T-helper 17 cell (primary cell): ENCODE results near the gene KBTBD7. TPM values are rescaled to one million over a fixed set of nuclear protein-coding genes. Genes with fewer than 3 reads are reported as not detected.

Source experiments
- ATAC-seq: fragments of 150-1000 bp; cut with Tn5 transposase; 2 replicates; pipeline ENCODE4 v1.10.0; 2021; ENCODE audit warnings: mild to moderate bottlenecking, moderate library complexity
- DNase-seq, 3 donors: peaks; one replicate each; pipeline versions ENCODE4 v3.0.0 to v3.0.0-alpha.2; 2020 to 2021
- H3K9me3 ChIP-seq: one replicate; pipeline ENCODE4 v1.7.0; 2013; ENCODE audit warnings: low read length, mild to moderate bottlenecking; ENCODE audit not compliant: control insufficient read depth, poor library complexity, severe bottlenecking
- H3K27ac Mint-ChIP-seq: one replicate; pipeline ENCODE4 v1.8.0; 2022; ENCODE audit warnings: mild to moderate bottlenecking, moderate library complexity, mixed read lengths
- H3K27me3 Mint-ChIP-seq: one replicate; pipeline ENCODE4 v1.8.0; 2022; ENCODE audit warnings: mixed read lengths
- H3K36me3 Mint-ChIP-seq: one replicate; pipeline ENCODE4 v1.8.0; 2022; ENCODE audit warnings: low read depth, mixed read lengths
- H3K4me1 Mint-ChIP-seq: one replicate; pipeline ENCODE4 v1.8.0; 2022; ENCODE audit warnings: mild to moderate bottlenecking, mixed read lengths
- H3K4me3 Mint-ChIP-seq: one replicate; pipeline ENCODE4 v1.8.0; 2022; ENCODE audit warnings: mild to moderate bottlenecking, moderate library complexity, mixed read lengths
- total RNA-seq, 4 donors: library from RNA in 2 of 4; stranded (reverse) in 2 of 4; gene quantifications; one replicate each; pipeline ENCODE4 v1.2.3 and lab custom pipeline; 2022 to 2026

KBTBD7 gene
- total RNA-seq, 2 donors from 2014 or later: 2.7 to 3.0 TPM

DNA sequence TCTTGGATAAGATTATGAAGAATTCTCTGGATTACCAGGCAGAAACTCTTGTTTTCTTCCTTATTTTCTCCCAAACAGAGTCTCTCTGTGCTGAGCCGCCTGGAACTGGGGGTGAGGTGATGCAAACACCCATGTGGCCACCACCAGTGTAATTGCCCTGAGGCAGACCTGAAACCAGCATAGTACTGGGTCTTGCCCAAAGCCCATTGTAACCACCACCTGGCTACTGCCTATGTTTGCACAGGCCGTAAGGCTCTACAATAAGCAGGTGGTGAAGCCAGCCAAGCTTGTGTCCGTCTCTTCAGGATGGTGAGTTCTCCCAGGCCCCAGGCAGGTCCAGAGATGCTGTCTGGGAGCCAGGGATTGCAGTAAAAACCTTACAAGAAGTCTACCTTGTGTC, 18.9 kb upstream of the KBTBD7 start:
- H3K4me1 Mint-ChIP-seq: no peaks in the 10 kb centered on the region
- DNase-seq (no peak), ATAC-seq (no peak)
- no peaks in the 10 kb centered on the region for H3K27me3 Mint-ChIP-seq
- no peak overlapping the region for H3K27ac Mint-ChIP-seq
- H3K9me3 ChIP-seq: no peaks in the 10 kb centered on the region
- H3K36me3 Mint-ChIP-seq: peaks cover 2% of the 10 kb centered on the region
- H3K4me3 Mint-ChIP-seq: no peak overlapping the region

DNA sequence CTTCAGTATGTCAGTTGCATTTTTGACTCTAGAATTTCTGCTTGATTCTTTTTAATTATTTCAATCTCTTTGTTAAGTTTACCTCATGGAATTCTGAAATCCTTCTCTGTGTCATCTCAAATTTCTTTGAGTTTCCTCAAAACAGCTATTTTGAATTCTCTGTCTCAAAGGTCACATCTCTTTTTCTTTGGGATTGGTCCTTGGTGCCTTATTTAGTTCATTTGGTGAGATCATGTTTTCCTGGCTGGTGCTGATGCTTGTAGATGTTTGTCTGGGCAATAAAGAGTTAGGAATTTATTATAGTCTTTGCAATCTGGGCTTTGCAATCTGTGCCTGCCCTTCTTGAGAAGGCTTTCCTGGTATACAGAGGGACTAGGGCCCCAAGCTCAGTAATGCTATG, 18.5 kb upstream of the KBTBD7 start:
- no peaks in the 10 kb centered on the region for H3K27me3 Mint-ChIP-seq
- ATAC-seq (no peak), DNase-seq (no peak)
- no peaks in the 10 kb centered on the region for H3K4me1 Mint-ChIP-seq
- H3K27ac Mint-ChIP-seq: no peak overlapping the region
- peaks cover 2% of the 10 kb centered on the region for H3K36me3 Mint-ChIP-seq
- H3K9me3 ChIP-seq: no peaks in the 10 kb centered on the region
- no peak overlapping the region for H3K4me3 Mint-ChIP-seq

DNA sequence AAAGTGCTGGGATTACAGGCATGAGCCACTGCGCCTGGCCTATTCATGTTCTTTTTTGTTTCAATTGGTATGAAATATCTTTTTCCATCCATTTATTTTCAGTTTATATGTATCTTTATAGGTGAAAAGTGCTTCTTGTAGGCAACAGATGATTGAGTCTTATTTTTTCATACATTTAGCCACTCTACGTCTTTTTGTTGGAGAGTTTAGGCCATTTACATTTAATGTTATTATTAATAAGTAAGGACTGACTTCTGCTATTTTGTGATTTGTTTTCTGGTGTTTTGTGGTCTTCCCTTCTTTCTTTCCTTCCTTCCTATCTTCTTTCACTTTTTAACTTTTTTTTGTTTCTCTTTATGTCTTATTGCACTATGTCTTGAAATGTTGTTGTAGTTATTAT, 16.7 kb upstream of the KBTBD7 start:
- no peaks in the 10 kb centered on the region for H3K27me3 Mint-ChIP-seq
- no peak overlapping the region for H3K27ac Mint-ChIP-seq
- no peaks in the 10 kb centered on the region for H3K9me3 ChIP-seq
- DNase-seq: no peak
- H3K4me3 Mint-ChIP-seq: no peak overlapping the region
- ATAC-seq: no peak
- no peaks in the 10 kb centered on the region for H3K36me3 Mint-ChIP-seq
- H3K4me1 Mint-ChIP-seq: no peaks in the 10 kb centered on the region

DNA sequence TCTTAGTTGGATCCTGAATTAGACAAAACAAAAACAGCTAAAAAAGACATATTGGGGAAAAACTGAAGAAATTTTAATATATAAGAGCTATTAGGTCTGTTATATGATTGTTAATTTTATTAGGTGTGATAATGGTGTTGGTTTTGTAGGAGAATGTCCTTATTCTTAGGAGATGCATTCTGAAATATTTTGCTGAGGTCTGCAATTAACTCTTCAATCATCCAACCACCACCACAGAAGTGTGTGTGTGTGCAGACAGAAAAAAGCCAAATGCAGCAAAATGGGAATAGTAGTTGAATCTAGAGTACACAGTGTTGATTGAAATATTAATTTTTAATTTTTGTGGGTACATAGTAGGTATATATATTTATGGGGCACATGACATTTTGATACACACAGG, 12.1 kb upstream of the KBTBD7 start:
- DNase-seq (no peak), ATAC-seq (no peak)
- Mint-ChIP-seq H3K4me1 (no peaks in the 10 kb centered on the region), H3K4me3 (no peak overlapping the region), H3K27ac (no peak overlapping the region), H3K27me3 (no peaks in the 10 kb centered on the region), H3K36me3 (no peaks in the 10 kb centered on the region)
- no peaks in the 10 kb centered on the region for H3K9me3 ChIP-seq

DNA sequence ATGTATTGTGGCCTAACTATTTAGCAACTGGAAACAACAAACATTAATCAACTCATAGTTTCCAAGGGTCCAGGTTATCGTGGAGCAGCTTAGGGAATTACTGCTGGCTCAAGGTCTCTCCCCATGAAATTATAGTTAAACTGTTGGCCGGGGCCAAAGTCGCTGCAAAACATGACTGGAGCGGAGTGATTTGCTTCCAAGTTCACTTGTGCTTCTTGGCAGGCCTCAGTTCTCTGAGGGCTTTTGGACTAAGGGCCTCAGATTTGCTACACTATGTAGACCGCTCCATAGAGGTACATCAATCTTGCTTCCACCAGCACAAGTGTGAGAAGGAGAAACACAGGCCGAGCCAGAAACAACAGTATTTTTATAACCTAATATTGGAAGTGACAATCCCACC, 9.4 kb upstream of the KBTBD7 start:
- no peaks in the 10 kb centered on the region for H3K36me3 Mint-ChIP-seq
- no peak overlapping the region for H3K27ac Mint-ChIP-seq
- no peak overlapping the region for H3K4me3 Mint-ChIP-seq
- DNase-seq: no peak
- no peaks in the 10 kb centered on the region for H3K9me3 ChIP-seq
- ATAC-seq: no peak
- no peaks in the 10 kb centered on the region for H3K4me1 Mint-ChIP-seq
- H3K27me3 Mint-ChIP-seq: no peaks in the 10 kb centered on the region

DNA sequence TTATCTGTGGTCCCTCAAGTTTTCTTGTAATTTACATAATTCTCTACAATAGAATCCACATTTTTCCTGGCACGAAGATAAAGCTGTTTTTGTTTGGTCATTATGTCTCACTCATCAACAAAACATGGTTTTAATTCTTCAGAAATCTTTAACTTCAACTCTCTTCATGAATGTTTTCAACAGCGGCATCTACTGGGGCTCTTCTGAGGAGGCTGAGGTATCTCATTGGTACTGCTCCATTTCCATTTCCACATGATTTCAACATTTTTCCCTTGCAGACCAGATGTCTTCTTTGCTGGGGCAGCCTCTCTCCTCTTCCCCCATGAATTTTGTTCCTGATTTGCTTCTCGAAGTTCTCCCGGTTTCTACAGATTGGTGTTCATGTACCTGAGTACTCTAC, 5.8 kb upstream of the KBTBD7 start:
- no peak for ATAC-seq
- Mint-ChIP-seq H3K27me3 (no peaks in the 10 kb centered on the region), H3K27ac (no peak overlapping the region), H3K36me3 (peaks cover 2% of the 10 kb centered on the region), H3K4me3 (no peak overlapping the region), H3K4me1 (peaks cover 4% of the 10 kb centered on the region)
- H3K9me3 ChIP-seq: no peaks in the 10 kb centered on the region
- no peak for DNase-seq

DNA sequence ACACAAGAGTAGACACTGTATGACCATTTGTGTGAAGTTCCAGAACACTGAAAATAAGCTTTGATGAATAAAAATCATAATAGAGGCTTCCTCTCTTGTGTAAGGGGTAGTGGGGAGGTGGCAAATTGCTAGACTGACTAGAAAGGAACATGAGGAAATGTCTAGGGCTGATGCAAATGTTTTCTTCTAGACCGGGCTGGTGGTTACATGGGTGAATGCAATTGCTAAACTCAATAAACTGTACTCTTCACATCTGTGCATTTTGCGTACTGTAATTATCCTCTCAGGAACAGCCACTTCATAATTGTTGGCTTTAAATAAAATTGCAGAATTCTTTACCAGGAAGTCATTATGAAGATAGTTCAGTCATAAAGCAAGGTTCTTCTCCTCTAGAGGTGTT, 5.2 kb upstream of the KBTBD7 start:
- Mint-ChIP-seq H3K36me3 (peaks cover 2% of the 10 kb centered on the region), H3K4me3 (no peak overlapping the region), H3K27ac (no peak overlapping the region), H3K27me3 (no peaks in the 10 kb centered on the region), H3K4me1 (peaks cover 6% of the 10 kb centered on the region)
- H3K9me3 ChIP-seq: no peaks in the 10 kb centered on the region
- ATAC-seq (peak; percentile 71), DNase-seq (no peak)

DNA sequence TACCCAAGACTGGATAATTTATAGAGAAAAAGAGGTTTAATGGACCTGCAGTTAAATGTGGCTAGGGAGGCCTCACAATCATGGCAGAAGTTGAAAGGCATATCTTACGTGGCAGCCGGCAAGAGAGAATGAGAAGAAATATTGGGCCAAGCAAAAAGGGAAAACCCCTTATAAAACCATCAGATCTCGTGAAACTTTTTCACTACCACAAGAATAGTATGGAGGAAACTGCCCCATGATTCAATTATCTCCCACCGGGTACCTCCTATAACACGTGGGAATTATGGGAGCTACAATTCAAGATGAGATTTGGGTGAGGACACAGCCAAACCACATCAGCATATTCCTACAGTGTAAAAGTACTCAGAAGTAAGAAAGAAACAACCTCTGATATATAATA, 4.7 kb upstream of the KBTBD7 start:
- no peak overlapping the region for H3K27ac Mint-ChIP-seq
- ATAC-seq (no peak), DNase-seq (no peak)
- H3K36me3 Mint-ChIP-seq: peaks cover 5% of the 10 kb centered on the region
- H3K9me3 ChIP-seq: no peaks in the 10 kb centered on the region
- H3K27me3 Mint-ChIP-seq: no peaks in the 10 kb centered on the region
- peaks cover 8% of the 10 kb centered on the region for H3K4me1 Mint-ChIP-seq
- no peak overlapping the region for H3K4me3 Mint-ChIP-seq

DNA sequence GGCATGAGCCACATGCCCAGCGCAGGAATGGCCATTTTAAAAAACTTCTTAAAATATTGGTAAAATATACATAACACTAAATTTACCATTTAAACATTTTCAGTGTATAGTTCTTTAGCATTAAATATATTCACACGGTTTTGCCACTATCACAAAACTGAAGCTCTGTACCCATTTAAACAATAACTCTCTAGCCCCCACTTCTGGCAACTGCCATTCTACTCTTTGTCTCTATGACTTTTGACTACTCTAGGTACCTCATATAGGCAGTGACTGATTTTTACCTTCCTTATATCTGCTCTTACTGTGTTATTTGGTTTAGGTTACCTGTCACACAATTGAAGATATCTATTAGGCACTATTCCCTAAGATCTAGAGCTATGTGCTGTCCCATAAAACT, 2.3 kb upstream of the KBTBD7 start:
- DNase-seq: no peak
- H3K36me3 Mint-ChIP-seq: peaks cover 5% of the 10 kb centered on the region

DNA sequence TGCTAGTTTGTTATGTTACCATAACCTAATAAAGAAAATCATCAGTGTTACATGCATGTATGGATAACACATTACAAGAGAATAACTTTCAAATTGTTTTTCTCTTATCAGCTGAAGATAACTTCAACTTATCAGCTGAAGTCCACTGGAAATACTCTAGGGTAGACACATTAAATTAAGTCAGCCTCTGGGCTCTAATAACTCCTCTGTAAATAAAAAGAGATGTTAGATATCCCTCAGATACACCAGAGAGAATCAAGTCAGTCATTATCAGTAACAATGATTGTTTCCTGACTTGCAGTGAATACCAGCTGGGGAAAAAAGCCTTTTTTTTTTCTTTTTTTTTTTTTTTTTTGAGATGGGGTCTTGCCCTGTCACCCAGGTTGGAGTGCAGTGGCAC, 1.6 kb upstream of the KBTBD7 start:
- no peak for ATAC-seq
- Mint-ChIP-seq H3K27ac (no peak overlapping the region), H3K36me3 (peaks cover 5% of the 10 kb centered on the region), H3K4me1 (peaks cover 23% of the 10 kb centered on the region), H3K4me3 (no peak overlapping the region), H3K27me3 (no peaks in the 10 kb centered on the region)
- DNase-seq: no peak
- no peaks in the 10 kb centered on the region for H3K9me3 ChIP-seq

More for the DNA sequence above, 2.3 kb upstream of the KBTBD7 start:
- Mint-ChIP-seq H3K4me3 (no peak overlapping the region), H3K27ac (no peak overlapping the region), H3K27me3 (no peaks in the 10 kb centered on the region), H3K4me1 (peaks cover 22% of the 10 kb centered on the region)
- no peaks in the 10 kb centered on the region for H3K9me3 ChIP-seq
- ATAC-seq: no peak

DNA sequence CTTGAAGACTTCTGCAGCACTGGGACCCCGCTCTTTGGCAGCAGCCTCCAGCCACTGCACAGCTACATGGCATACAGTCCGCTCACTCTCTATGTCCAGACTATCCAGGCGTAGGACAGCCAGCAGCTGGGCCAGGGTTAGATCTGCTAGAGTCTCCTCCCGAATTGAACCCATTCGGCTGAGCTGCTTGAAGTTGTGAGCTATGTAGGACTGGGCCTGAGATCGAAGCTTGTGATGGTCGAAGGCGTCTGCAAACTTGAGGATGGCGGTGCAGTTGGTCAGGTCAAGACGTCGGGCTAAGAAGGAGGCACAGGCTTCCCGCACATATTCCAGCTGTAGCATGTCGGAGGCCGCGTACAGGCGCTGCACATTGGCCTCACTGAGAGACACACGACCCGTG, 900 bp downstream of the KBTBD7 start:
- H3K9me3 ChIP-seq: no peaks in the 10 kb centered on the region
- no peak for DNase-seq
- peaks cover 5% of the 10 kb centered on the region for H3K36me3 Mint-ChIP-seq
- H3K4me1 Mint-ChIP-seq: peaks cover 26% of the 10 kb centered on the region
- peak overlapping the region; percentile 77 for H3K27ac Mint-ChIP-seq
- H3K27me3 Mint-ChIP-seq: no peaks in the 10 kb centered on the region
- peak overlapping the region; percentile 94 for H3K4me3 Mint-ChIP-seq
- no peak for ATAC-seq

DNA sequence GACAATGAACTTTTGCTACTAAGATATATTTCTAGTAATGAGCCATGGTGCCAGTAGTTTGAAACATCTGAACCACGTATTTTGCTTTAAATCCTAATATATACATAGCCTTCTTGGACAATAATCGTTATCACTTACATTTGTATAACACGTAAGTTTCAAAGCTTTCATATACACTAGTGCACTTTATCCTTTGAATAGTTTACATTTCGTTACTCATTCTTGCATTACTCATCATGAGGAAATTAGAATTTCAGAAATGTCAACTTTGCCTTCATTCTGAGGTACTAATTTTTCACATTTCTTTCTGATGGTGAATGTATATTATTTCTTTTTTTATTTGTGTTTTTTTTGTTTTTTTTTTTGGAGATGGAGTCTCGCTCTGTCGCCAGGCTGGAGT, 5.8 kb downstream of the KBTBD7 start:
- ATAC-seq (no peak), DNase-seq (no peak)
- no peak overlapping the region for H3K4me3 Mint-ChIP-seq
- H3K36me3 Mint-ChIP-seq: no peaks in the 10 kb centered on the region
- H3K27ac Mint-ChIP-seq: no peak overlapping the region
- peaks cover 15% of the 10 kb centered on the region for H3K4me1 Mint-ChIP-seq
- H3K9me3 ChIP-seq: no peaks in the 10 kb centered on the region
- no peaks in the 10 kb centered on the region for H3K27me3 Mint-ChIP-seq

DNA sequence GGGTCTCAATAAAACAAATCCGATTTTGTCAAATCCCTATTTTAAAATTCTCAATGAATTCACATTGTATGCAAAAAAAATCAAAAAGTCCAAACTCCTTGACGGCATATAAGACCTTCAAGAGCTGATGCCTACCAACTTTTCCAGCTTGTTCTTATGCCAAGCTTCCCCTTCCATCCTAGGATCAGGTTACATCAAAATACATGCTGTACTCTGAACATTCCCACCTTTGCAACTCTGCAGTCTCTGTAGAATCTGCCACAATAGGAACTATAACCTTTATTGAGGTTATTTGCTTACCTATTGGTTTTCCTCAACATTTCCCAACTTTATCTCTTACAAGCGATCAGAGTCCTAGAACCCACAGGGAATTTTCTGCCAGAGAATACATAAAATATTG, 7.9 kb downstream of the KBTBD7 start:
- no peaks in the 10 kb centered on the region for H3K36me3 Mint-ChIP-seq
- H3K27me3 Mint-ChIP-seq: no peaks in the 10 kb centered on the region
- H3K9me3 ChIP-seq: no peaks in the 10 kb centered on the region
- H3K4me1 Mint-ChIP-seq: peaks cover 6% of the 10 kb centered on the region
- ATAC-seq: no peak
- DNase-seq: no peak
- H3K4me3 Mint-ChIP-seq: no peak overlapping the region
- H3K27ac Mint-ChIP-seq: no peak overlapping the region

DNA sequence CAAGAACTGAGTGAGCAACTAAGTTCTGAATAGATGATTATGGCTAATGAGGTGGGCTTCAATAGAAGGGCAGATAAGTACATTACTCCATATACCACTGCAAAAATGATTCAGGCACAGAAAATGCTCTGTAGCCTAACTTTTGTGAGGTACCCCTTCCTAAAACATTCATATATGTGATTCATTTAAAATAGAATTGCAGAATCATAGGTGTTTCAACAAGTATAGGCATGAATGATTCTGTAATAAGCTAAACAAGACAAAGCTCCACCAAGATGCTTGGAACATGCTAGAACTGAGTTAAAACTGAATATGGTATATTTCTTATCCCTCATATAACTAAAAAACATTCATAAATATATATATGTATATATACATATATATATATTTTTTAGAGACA, 12.1 kb downstream of the KBTBD7 start:
- H3K9me3 ChIP-seq: no peaks in the 10 kb centered on the region
- H3K27me3 Mint-ChIP-seq: no peaks in the 10 kb centered on the region
- no peak overlapping the region for H3K4me3 Mint-ChIP-seq
- H3K27ac Mint-ChIP-seq: no peak overlapping the region
- DNase-seq (no peak), ATAC-seq (no peak)
- H3K4me1 Mint-ChIP-seq: no peaks in the 10 kb centered on the region
- no peaks in the 10 kb centered on the region for H3K36me3 Mint-ChIP-seq
